Heart left ventricle (tissue), 16 donors: ENCODE data around the gene EWSR1. TPM values are rescaled to one million over a fixed set of nuclear protein-coding genes. Genes with fewer than 3 reads are reported as not detected.

Experiments
- ATAC-seq, 4 donors: fragments of 200-7000 bp; cut with Tn5 transposase; one replicate each; pipeline ENCODE4 v1.9.1; 2020 to 2022; ENCODE audit warnings: moderate library complexity in 4 of 4, mild to moderate bottlenecking in 3 of 4, moderate number of reproducible peaks in 1 of 4
- DNase-seq, 5 donors: peaks; one replicate each; pipeline ENCODE4 v3.0.0-alpha.2; 2020
- H3K27ac ChIP-seq, 12 donors: fragments of 200-600 bp; sonication (generic) in 4 of 12; one replicate each; pipeline versions ENCODE4 v1.5.0 to v1.8.0; 2016 to 2022; ENCODE audit warnings: mild to moderate bottlenecking in 2 of 12
- H3K27me3 ChIP-seq, 9 donors: fragments of 200-600 bp; sonication (generic) in 2 of 9; one replicate each; pipeline versions ENCODE4 v1.5.1 to v1.8.0; 2016 to 2022; ENCODE audit warnings: mild to moderate bottlenecking in 3 of 9
- H3K36me3 ChIP-seq, 9 donors: fragments of 200-600 bp; sonication (generic) in 2 of 9; one replicate each; pipeline versions ENCODE4 v1.5.0 to v1.8.0; 2018 to 2022; ENCODE audit warnings: mild to moderate bottlenecking in 2 of 9
- H3K4me1 ChIP-seq, 12 donors: fragments of 200-600 bp; sonication (generic) in 4 of 12; one replicate each; pipeline versions ENCODE4 v1.5.0 to v1.8.0; 2016 to 2022; ENCODE audit warnings: mild to moderate bottlenecking in 3 of 12
- H3K4me3 ChIP-seq, 12 donors: fragments of 200-600 bp; sonication (generic) in 4 of 12; one replicate each; pipeline versions ENCODE4 v1.5.0 to v1.8.0; 2017 to 2022; ENCODE audit warnings: mild to moderate bottlenecking in 9 of 12, moderate library complexity in 4 of 12
- H3K9me3 ChIP-seq, 12 donors: fragments of 200-600 bp; sonication (generic) in 4 of 12; one replicate each; pipeline versions ENCODE4 v1.5.0 to v1.8.0; 2016 to 2022; ENCODE audit warnings: mild to moderate bottlenecking in 1 of 12
- CTCF ChIP-seq, 12 donors: fragments of 200-600 bp; sonication (generic) in 4 of 12; IDR thresholded peaks; one replicate each; pipeline versions ENCODE4 v1.5.0 to v1.8.0; 2018 to 2022; ENCODE audit warnings: antibody characterized with exemption in 12 of 12, mild to moderate bottlenecking in 5 of 12
- POLR2A ChIP-seq, 2 donors: fragments of 450-650 bp; IDR thresholded peaks; one replicate each; pipeline ENCODE4 v1.6.1; 2017; ENCODE audit warnings: antibody characterized with exemption in 2 of 2, mild to moderate bottlenecking in 2 of 2, moderate library complexity in 2 of 2
- WGBS, 4 donors: extraction: QIAGEN DNeasy Blood & Tissue Kit in 2 of 4; methylation state at CpG; one replicate each; pipeline versions ENCODE4 v1.1.5 to v1.1.7; 2013 to 2018; 5-methylcytosine and 5-hydroxymethylcytosine counted together
- intact Hi-C, 10 donors: fragments of 100-400 bp; cut with DNase I; formaldehyde crosslinking; loops; one replicate each; pipeline versions ENCODE4 v1.11.1 to v1.14.2; 2022
- polyA plus RNA-seq, 2 donors: library from polyadenylated mRNA; stranded (reverse); fragments of 200-250 nt; gene quantifications; one replicate each; pipeline ENCODE4 v1.2.3, GENCODE V29; 2013
- total RNA-seq, 9 donors: library from RNA; depleted of rRNA in 2 of 9; stranded (reverse); fragments of >200 nt in 2 of 9; fragmentation: NEBNext Ultra II Directional in 3 of 9; extraction: Animal tissue kit (Norgen Biotek cat#: 25700) in 3 of 9; gene quantifications; one replicate each; pipeline versions ENCODE4 v1.1.0 to v1.2.4, GENCODE V29; 2016 to 2023
- donor health status: ischemic (EF 13 %, LVEDD 7.1; RV severe dilation, severe dysfunction).
- donor health status: healthy with polysubstance abuse.
- donor health status: DM: no; HTN: yes; CAD: no.
- donor health status: DM: no; HTN: no; CAD: no.
- donor health status: ischemic (EF 25% LVEDD 6.9; RV normal size, moderate dysfunction).
- donor health status: ischemic (EF 25% LVEDD 5.7; RV mildly dilated, moderate dysfunction).
- donor health status: healthy.
- donor health status: DM: yes; HTN: yes; CAD: no.
- donor health status: ischemic (EF 35%, LVEDD 5.7; RV mildly dilated, moderate dysfunction).
- donor health status: nonischemic (EF 11% LVEDD 7.7; RV severe dilation, severe dysfunction).
- donor health status: DM: yes; HTN: yes; CAD: no.
- donor health status: PGD.
- donor health status: ischemic (EF 29% LVEDD 5.4; RV normal size, mild dysfunction).
- donor health status: nonischemic (EF 23%, LVEDD 6.1; RV moderate dilation, normal function).

EWSR1 gene
- total and polyA plus RNA-seq, 11 donors = 94.3 to 202 (median 138) TPM

DNA sequence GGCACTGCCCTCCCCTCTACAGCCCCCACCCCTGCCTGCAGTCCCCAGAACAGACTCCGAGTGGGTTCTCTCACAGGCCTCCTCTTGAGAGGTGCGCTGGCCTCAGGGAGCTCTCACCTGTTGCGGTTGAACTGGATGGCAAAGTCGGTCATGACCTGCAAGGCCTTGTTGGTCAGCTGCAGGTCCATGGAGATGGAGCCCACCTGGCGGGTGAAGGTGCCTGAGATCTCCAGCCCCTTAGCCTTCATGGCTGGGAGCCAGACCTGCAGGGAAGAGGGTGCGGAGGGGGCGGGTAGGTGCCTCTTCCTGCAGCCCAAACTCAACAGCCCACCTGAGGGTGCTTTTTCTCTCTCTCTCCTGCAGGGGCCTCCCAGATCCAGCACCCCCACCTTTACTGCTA is 66.1 kb downstream of the EWSR1 start:
- H3K36me3 ChIP-seq = peaks cover 0 to 98% (median 73%) of the 10 kb centered on the region in 9 donors
- TF ChIP-seq CTCF (IDR thresholded peaks at IDR 0.05) (no peak), POLR2A (IDR thresholded peaks at IDR 0.05) (no peak)
- H3K27ac ChIP-seq = no peak overlapping the region
- H3K27me3 ChIP-seq = no peaks in the 10 kb centered on the region
- DNase-seq (no peak), ATAC-seq (no peak)
- intact Hi-C loops = no loop called here
- 91 to 99% (median 97%) methylated on average over 7 of the region's 7 CpGs for WGBS, 4 donors
- no peaks in the 10 kb centered on the region for H3K9me3 ChIP-seq
- H3K4me1 ChIP-seq = peaks cover 0 to 18% (median 0%) of the 10 kb centered on the region in 12 donors
- no peak overlapping the region for H3K4me3 ChIP-seq

GRCh38 chr22:29334696-29335344 is 66.8 kb downstream of the EWSR1 start:
- peaks cover 0 to 98% (median 78%) of the 10 kb centered on the region in 9 donors for H3K36me3 ChIP-seq
- peaks cover 0 to 18% (median 0%) of the 10 kb centered on the region in 12 donors for H3K4me1 ChIP-seq
- DNase-seq = no peak
- no peak overlapping the region for H3K4me3 ChIP-seq
- H3K27me3 ChIP-seq = no peaks in the 10 kb centered on the region
- H3K9me3 ChIP-seq = no peaks in the 10 kb centered on the region
- no peak for TF ChIP-seq CTCF (IDR thresholded peaks at IDR 0.05)
- TF ChIP-seq POLR2A (IDR thresholded peaks at IDR 0.05) = no peak
- WGBS, 4 donors = 95 to 96% (median 95%) methylated on average over 12 of the region's 12 CpGs
- no peak overlapping the region for H3K27ac ChIP-seq
- intact Hi-C loops = no loop called here
- ATAC-seq = no peak

DNA sequence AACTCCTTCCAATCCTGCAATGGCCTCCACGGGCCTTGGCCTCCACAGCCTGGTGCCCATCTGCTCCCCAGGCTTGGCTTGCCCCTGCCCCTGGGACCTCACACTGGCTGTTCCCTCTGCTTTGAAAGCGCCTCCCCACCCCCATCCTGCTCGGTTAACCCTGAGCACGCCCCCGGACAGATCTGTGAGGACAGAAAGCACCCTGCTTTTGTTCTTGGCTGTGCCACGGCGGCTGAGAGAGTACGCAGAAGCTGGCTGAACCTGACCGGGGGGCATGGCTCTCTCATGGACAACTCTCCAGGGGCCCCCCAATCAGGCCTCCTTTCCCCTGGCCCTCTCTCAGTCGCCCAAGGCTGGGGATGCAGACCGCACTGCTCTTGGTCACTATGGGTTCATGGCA is 67.6 kb downstream of the EWSR1 start:
- intact Hi-C loops = no loop called here

More for the DNA sequence above, 67.6 kb downstream of the EWSR1 start:
- Histone ChIP-seq H3K9me3 (no peaks in the 10 kb centered on the region), H3K27ac (no peak overlapping the region), H3K4me3 (no peak overlapping the region), H3K27me3 (no peaks in the 10 kb centered on the region), H3K36me3 (peaks cover 0 to 99% (median 80%) of the 10 kb centered on the region in 9 donors), H3K4me1 (peaks cover 0 to 15% (median 0%) of the 10 kb centered on the region in 12 donors)
- 91 to 94% (median 93%) methylated on average over 7 to 11 of the region's 11 CpGs for WGBS, 4 donors
- TF ChIP-seq POLR2A (IDR thresholded peaks at IDR 0.05) (no peak), CTCF (IDR thresholded peaks at IDR 0.05) (no peak)
- ATAC-seq (no peak), DNase-seq (no peak)
